HepG2 (cell line): ENCODE measurements around the gene CDC14A. TPM values are rescaled to one million over a fixed set of nuclear protein-coding genes. Genes with fewer than 3 reads are reported as not detected.
A peak's percentile ranks its signal among the peaks of the same experiment; 100 is the strongest.

Experiments
- PCBP1 ChIP-seq: fragments of 200-400 bp; formaldehyde crosslinking; IDR thresholded peaks from 2 replicates; pipeline ENCODE4 v1.6.1; 2017; ENCODE audit warnings: mild to moderate bottlenecking, low read depth, low read length, borderline replicate concordance
- SIX4 ChIP-seq: sonication (generic); formaldehyde crosslinking; IDR thresholded peaks from 2 replicates; pipeline ENCODE4 v1.4.0; 2020; ENCODE audit warnings: missing genetic modification reagents
- TAF15 ChIP-seq: fragments of 200-400 bp; formaldehyde crosslinking; IDR thresholded peaks from one replicate; pipeline ENCODE4 v1.6.1; 2018; ENCODE audit warnings: mild to moderate bottlenecking, low read depth, low read length; ENCODE audit not compliant: poor library complexity, severe bottlenecking
- ZBTB46 ChIP-seq: sonication (generic); formaldehyde crosslinking; IDR thresholded peaks from 2 replicates; pipeline ENCODE4 v1.4.0; 2020; ENCODE audit warnings: mild to moderate bottlenecking, missing genetic modification reagents, borderline replicate concordance
- ZBTB8A ChIP-seq: sonication (generic); formaldehyde crosslinking; IDR thresholded peaks from 2 replicates; pipeline ENCODE4 v1.4.0; 2020; ENCODE audit warnings: mild to moderate bottlenecking, low read depth, missing genetic modification reagents, borderline replicate concordance
- ZMYM2 ChIP-seq: sonication (generic); formaldehyde crosslinking; IDR thresholded peaks from 2 replicates; pipeline ENCODE4 v1.8.0; 2022; ENCODE audit warnings: mild to moderate bottlenecking, missing genetic modification reagents
- ZNF354B ChIP-seq: sonication (generic); formaldehyde crosslinking; IDR thresholded peaks from 2 replicates; pipeline ENCODE4 v1.8.0; 2022; ENCODE audit warnings: mild to moderate bottlenecking, missing genetic modification reagents
- ZNF563 ChIP-seq: sonication (generic); formaldehyde crosslinking; IDR thresholded peaks from 2 replicates; pipeline ENCODE4 v1.8.0; 2022; ENCODE audit warnings: mild to moderate bottlenecking, moderate library complexity, missing genetic modification reagents
- ZSCAN20 ChIP-seq: sonication (generic); formaldehyde crosslinking; IDR thresholded peaks from 2 replicates; pipeline ENCODE4 v1.4.0; 2020; ENCODE audit warnings: missing genetic modification reagents, mild to moderate bottlenecking, borderline replicate concordance
- polyA plus RNA-seq, 8 experiments: library from polyadenylated mRNA; depleted of rRNA in 3 of 8; stranded (reverse) in 7 of 8; unstranded in 1 of 8; fragments of >200 nt; fragmentation: Illumina TruSeq in 4 of 8; extraction: Trizol in 4 of 8; gene quantifications; 2 replicates each; pipeline versions ENCODE4 v1.2.1 to v1.2.3, GENCODE V29; 2011 to 2016; ENCODE audit warnings: low read depth in 4 of 8, missing spikeins in 1 of 8, mixed read lengths in 1 of 8; ENCODE audit not compliant: insufficient read depth in 1 of 8
- total RNA-seq, 5 experiments: library from RNA; depleted of rRNA; stranded (reverse); fragments of >200 nt; fragmentation: Illumina TruSeq; extraction: Trizol; gene quantifications; 2 replicates each; pipeline ENCODE4 v1.2.3, GENCODE V29; 2016; ENCODE audit warnings: low read depth in 1 of 5
- TF ChIP-seq, protein P1 (sequence below): sonication (generic); formaldehyde crosslinking; IDR thresholded peaks from 2 replicates; pipeline ENCODE4 v1.8.1; 2022; ENCODE audit warnings: low read depth, mild to moderate bottlenecking, missing genetic modification reagents
- TF ChIP-seq, protein P2 (sequence below): sonication (generic); formaldehyde crosslinking; IDR thresholded peaks from 2 replicates; pipeline ENCODE4 v1.8.1; 2023; ENCODE audit warnings: mild to moderate bottlenecking, moderate library complexity, missing genetic modification reagents
- TF ChIP-seq, protein P3 (sequence below): sonication (generic); formaldehyde crosslinking; IDR thresholded peaks from 2 replicates; pipeline ENCODE4 v1.5.0; 2020; ENCODE audit warnings: missing genetic modification reagents

CDC14A gene
- total and polyA plus RNA-seq, 2 of the 13 experiments (the other 11 are each of a cell fraction or from before 2014, with no cell fraction given), result 2.8 to 4.9 TPM

DNA sequence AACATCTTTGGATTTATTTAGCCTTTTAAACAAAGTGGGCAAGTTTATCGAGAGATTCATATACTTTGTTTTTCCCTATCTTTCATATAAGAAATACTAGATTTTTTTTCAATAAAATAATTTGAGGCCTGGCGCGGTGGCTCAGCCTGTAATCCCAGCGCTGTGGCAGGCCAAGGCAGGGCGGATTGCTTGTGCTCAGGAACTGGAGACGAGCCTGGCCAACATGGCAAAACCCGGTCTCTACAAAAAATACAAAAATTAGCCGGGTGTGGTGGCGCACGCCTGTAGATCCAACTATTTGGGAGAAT lies 1.6 kb upstream of the CDC14A start (continued):
- no peak for TF ChIP-seq ZBTB8A (CRISPR knock-in tag)
- no peak for TF ChIP-seq PCBP1
- no peak for TF ChIP-seq TAF15
- 0 out of 2 replicates have a peak, but pooled peaks have one; percentile 55 for TF ChIP-seq ZMYM2 (CRISPR knock-in tag)
- TF ChIP-seq ZSCAN20 (CRISPR knock-in tag), result no peak
- no peak for TF ChIP-seq ZNF354B (CRISPR knock-in tag)
- peak; percentile 39; the same call in 1 of the 2 replicates for TF ChIP-seq ZNF563 (CRISPR knock-in tag)
- TF ChIP-seq, protein P1, sequence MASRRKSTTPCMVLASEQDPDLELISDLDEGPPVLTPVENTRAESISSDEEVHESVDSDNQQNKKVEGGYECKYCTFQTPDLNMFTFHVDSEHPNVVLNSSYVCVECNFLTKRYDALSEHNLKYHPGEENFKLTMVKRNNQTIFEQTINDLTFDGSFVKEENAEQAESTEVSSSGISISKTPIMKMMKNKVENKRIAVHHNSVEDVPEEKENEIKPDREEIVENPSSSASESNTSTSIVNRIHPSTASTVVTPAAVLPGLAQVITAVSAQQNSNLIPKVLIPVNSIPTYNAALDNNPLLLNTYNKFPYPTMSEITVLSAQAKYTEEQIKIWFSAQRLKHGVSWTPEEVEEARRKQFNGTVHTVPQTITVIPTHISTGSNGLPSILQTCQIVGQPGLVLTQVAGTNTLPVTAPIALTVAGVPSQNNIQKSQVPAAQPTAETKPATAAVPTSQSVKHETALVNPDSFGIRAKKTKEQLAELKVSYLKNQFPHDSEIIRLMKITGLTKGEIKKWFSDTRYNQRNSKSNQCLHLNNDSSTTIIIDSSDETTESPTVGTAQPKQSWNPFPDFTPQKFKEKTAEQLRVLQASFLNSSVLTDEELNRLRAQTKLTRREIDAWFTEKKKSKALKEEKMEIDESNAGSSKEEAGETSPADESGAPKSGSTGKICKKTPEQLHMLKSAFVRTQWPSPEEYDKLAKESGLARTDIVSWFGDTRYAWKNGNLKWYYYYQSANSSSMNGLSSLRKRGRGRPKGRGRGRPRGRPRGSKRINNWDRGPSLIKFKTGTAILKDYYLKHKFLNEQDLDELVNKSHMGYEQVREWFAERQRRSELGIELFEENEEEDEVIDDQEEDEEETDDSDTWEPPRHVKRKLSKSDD (CRISPR knock-in tag), result no peak
- TF ChIP-seq SIX4 (CRISPR knock-in tag), result no peak
- no peak for TF ChIP-seq ZBTB46 (CRISPR knock-in tag)
- TF ChIP-seq, protein P2, sequence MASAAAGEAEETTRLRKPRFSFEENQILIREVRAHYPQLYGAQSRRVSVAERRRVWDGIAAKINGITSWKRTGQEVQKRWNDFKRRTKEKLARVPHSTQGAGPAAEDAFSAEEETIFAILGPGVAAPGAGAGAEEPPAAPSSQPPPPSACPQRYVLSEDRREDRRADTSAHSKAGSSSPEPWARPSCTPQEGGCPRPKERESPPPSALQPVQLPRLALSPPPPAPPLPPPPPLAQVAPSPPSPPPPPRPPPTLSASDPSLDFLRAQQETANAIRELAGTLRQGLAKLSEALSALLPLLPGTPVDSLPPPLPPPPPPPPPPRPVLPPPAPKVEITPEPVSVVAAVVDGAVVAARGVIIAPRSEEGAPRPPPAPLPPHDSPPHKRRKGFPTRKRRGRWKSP (CRISPR knock-in tag), result no peak
- TF ChIP-seq, protein P3, sequence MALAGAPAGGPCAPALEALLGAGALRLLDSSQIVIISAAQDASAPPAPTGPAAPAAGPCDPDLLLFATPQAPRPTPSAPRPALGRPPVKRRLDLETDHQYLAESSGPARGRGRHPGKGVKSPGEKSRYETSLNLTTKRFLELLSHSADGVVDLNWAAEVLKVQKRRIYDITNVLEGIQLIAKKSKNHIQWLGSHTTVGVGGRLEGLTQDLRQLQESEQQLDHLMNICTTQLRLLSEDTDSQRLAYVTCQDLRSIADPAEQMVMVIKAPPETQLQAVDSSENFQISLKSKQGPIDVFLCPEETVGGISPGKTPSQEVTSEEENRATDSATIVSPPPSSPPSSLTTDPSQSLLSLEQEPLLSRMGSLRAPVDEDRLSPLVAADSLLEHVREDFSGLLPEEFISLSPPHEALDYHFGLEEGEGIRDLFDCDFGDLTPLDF (CRISPR knock-in tag), result no peak
